ENCODE results near the gene ZNF384.

Gene ZNF384

GRCh38 chr12:6699259-6699988 is 10.2 kb upstream of the ZNF384 start:
- DNase-seq (ENCODE audit: low read depth) = no peak

DNA sequence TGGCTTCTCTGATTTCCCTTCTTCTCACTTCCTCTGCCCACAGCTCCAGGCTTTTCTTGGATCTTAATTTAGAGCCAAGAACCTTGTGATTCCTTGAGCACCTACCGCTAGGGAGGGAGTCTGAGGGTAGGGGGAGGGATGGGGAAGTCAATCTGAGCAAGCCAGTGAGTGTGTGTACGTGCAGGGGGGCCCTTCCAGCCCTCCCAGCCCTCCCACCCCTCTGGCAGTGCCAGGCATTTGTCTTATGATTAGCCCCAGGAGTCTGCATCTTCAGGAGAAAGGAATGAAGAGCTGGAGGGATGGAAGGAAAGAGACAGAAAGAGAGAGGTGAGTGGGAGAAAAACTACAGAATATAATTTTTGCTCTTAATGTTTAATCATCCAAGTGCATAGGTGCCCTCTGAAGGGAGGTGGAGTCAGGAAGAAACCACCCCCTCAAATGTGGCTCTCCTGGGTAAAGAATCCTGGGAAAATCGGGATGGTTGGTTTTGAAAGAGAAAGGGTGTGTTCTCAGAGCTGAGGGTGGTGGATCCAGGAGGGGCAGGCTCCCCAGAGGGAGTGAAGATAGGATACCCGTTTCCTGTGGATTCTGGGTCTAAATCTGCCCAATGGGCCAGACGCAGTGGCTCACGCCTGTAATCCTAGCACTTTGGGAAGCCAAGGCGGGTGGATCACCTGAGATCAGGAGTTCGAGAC is 9.3 kb upstream of the ZNF384 start:
- no peak for DNase-seq (ENCODE audit: low read depth)

GRCh38 chr12:6697584-6698351 is 8.6 kb upstream of the ZNF384 start:
- no peak for DNase-seq (ENCODE audit: low read depth)

GRCh38 chr12:6696690-6697583 is 7.8 kb upstream of the ZNF384 start:
- no peak for DNase-seq (ENCODE audit: low read depth)

GRCh38 chr12:6695313-6696045 is 6.3 kb upstream of the ZNF384 start:
- no peak for DNase-seq (ENCODE audit: low read depth)

DNA sequence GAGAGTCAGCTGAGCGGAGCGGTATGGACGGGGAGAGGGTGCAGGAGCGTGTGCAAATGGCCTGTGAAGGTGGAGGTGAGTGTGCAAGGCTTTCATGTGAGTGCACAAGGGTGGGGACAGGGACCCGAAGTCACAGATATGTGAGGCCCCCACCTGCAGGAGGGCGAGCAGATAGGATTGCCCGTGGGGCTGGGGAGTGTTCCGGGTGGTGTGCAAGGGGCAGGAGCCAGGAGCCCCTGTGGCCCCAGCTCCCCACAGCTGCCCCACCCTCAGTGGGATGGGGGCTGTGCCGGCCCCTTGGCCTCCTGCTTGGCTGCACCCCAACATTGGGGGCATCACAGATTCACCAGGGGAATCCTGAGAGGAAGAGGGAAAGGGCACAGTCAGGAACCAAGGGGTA is 5.5 kb upstream of the ZNF384 start:
- no peak for DNase-seq (ENCODE audit: low read depth)

- DNase-seq (ENCODE audit: low read depth) = no peak
Measured at GRCh38 chr12:6693832-6694355, 4.7 kb upstream of the ZNF384 start.

GRCh38 chr12:6692888-6693287 is 3.7 kb upstream of the ZNF384 start:
- DNase-seq (ENCODE audit: low read depth) = no peak

- no peak for DNase-seq (ENCODE audit: low read depth)
Measured at GRCh38 chr12:6691473-6691872, 2.3 kb upstream of the ZNF384 start.

- no peak for DNase-seq (ENCODE audit: low read depth)
Measured at GRCh38 chr12:6688543-6688998, 604 bp downstream of the ZNF384 start.

DNA sequence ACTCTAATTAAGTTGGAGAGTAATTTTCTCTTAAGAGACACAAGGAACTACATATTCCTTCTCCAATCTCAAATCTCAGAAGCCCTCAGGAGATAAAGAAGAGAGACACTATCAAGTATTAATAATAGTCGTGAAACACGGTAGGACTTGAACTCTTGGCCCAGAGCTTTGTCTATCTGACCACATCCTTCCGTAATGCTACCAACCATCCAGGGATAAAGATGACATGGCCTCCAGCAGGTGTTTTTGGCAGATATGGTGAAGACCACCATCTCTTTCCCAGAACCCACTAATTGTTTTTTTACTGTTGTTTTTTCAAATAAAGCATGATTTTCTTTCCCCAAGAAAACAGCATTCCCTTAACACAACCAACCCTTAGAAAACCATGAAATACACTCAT is 3.4 kb downstream of the ZNF384 start:
- no peak for DNase-seq (ENCODE audit: low read depth)

DNA sequence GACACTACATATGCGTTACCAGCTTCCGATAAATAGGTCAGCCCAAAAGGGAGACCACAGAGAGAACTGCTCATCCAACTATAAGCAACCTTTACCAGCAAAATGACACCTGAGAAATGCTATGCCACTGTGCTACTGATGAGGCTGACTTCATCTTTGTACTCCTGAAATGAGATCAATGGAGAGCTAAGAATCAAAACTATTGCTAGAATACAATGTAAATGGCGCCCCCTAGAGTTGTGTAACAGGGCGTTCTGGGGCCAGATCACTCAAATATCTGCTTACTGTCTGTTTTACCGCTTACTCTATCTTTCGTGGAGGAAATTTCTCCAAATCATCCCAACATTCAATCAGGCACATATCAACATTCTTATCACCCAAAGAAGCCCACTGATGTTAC is 4.6 kb downstream of the ZNF384 start:
- DNase-seq (ENCODE audit: low read depth) = no peak

- DNase-seq (ENCODE audit: low read depth) = no peak
Measured at GRCh38 chr12:6676962-6677361, 12.2 kb downstream of the ZNF384 start.

DNA sequence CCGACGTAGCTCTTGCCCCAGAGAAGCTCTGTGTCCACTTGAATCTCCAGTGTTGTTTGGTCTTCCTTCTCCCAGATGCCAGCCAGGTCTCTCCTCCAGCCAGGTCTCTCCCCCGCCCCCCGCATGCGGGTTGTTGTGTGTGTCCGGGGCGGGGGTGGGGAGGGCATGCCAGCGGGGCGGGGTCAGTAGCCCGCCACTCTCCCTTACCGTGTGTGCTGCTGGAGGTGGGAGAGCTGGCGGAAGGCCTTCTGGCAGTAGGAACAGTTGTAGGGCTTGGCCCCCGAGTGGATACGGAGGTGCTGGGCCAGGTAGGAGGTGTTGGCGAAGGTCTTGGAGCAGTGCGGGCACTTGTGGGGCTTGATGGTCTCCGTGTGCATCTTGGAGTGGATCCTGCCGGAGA is 17.0 kb downstream of the ZNF384 start:
- DNase-seq (ENCODE audit: low read depth) = no peak

DNA sequence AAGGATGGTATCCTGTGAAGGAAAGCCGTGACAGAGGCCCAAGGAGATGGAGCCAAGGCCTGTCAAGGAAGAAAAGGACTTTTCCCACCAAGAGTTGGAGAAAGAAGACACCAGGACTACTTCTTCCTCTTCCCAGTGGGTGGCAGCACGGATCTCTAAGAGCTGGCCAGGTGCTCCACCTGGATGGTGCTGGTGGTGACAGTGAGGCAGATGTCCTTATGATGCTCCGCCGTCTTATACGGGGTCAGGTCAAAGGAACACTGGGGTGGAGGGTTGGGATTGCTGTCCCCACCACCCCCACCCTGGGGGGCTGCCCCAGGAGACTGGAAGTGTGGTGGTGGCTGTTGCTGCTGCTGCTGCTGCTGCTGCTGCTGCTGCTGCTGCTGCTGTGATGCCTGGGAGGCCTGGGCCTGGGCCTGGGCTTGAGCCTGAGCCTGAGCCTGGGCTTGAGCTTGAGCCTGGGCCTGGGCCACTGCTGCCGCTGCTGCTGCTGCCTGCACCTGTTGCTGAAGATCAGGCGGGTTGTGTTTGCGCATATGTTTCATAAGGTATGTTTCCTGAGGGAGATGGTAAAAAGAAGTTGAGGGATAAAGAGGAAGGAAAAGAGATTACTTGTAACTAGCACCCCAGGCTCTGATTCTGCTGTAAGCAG is 21.5 kb downstream of the ZNF384 start:
- DNase-seq (ENCODE audit: low read depth) = no peak

GRCh38 chr12:6666211-6666610 is 23.0 kb downstream of the ZNF384 start:
- no peak for DNase-seq (ENCODE audit: low read depth)

DNA sequence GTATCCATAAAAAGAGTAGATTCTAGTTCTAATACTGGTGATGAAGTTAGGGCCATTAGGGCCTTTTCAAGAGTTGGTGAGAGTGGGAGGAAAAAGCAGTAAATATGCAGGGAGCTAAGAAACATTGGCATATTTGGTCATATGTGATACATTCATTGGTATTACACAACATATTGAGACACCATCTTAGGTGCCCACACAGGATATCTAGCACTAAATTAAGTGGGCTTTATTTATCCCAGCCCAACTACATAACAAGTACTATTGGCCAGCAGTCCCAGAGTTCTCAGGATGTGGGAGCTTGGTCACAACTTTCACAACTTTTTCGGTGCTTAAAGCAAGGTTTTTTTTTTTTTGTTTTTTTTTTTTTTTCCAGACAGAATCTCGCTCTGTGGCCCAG is 24.3 kb downstream of the ZNF384 start:
- DNase-seq (ENCODE audit: low read depth) = no peak

DNA sequence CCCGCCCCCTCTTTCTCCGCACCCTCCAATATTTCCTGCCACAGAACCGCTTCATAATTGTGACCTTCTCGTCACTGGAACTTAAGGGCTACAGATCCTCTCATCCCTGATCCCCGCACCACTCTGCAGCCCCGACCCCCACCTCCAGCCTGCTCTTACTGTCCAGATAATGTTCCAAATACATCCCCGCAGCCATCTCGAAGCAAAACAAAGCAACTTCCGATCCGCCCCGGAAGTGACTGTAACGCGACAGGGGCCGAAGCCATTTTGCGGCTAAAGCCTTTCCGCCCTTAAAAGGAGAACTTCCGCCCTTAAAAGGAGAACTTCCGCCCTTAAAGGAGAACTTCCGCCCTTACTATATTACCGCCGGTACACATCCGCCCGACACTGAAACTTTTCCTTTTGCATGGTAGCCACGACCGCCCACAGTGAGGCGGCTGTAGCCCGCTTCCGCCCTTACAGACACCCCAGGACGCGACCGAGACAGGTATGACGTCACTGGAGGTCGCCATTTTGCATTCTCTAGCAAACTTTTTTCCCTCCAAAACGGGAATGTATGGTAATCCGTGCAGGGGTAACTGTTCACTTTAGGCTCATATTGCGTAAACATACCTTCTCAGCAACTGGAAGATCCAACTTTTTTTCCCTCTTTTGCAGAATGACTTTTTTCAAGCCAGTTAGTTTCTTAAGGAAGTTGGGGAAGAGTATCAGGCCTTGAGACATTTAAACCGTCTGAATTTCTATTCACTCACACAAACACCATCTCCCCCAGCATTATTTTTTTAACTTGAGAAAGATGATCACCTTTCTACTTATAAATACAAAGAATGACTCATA is 26.1 kb downstream of the ZNF384 start, which contains the start of gene ING4:
Gene ING4 (minus strand): TSS at position 214 of the 837 bp plus-strand sequence. CDS start 18 bp downstream, at position 196.
- peak; percentile 77 for DNase-seq (ENCODE audit: low read depth)

DNA sequence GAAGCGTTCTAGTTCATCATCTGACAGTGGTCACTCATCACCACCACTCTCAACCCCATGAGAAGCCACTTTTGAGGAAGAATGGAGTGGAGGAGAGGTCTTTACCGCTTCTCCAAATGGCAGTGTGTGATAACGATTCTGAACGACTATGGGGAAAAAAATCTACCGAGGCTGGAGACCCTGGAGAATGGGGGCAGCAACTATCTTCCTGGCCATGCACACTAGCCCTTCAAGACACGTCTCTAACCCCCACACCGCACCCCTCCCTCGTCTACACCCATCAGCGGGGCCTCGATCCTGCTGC is 26.6 kb downstream of the ZNF384 start:
- no peak for DNase-seq (ENCODE audit: low read depth)

- DNase-seq (ENCODE audit: low read depth) = no peak
Measured at GRCh38 chr12:6653987-6654386, 35.2 kb downstream of the ZNF384 start.

Measured in stimulated activated CD8-positive, alpha-beta memory T cell treated with anti-CD3 and anti-CD28 coated beads, Interleukin-15, amount 100 ng/mL, for 24 hours (primary cell).